Neural cell (in vitro differentiated cells): ENCODE results near the gene CKMT2. TPM values are rescaled to one million over a fixed set of nuclear protein-coding genes. Genes with fewer than 3 reads are reported as not detected.

Experiments
- H2AFZ ChIP-seq: fragments of 200-600, 300-800 bp; sonication (generic), shearing (Covaris generic); 2 replicates; pipeline ENCODE4 v1.6.0; 2014; ENCODE audit warnings: low read depth, mild to moderate bottlenecking, antibody characterized with exemption, low read length, moderate library complexity
- H3F3A ChIP-seq: fragments of 200-600 bp; shearing (Covaris generic); 2 replicates; pipeline ENCODE4 v1.6.1; 2016; ENCODE audit warnings: mild to moderate bottlenecking, moderate library complexity, mixed read lengths, antibody characterized with exemption, low read length; ENCODE audit not compliant: insufficient read depth, poor library complexity, severe bottlenecking
- H3K27ac ChIP-seq: fragments of 200-600, 300-800 bp; sonication (generic), shearing (Covaris generic); 2 replicates; pipeline ENCODE4 v1.5.1; 2014; ENCODE audit warnings: mild to moderate bottlenecking, low read length, moderate library complexity
- H3K27me3 ChIP-seq: fragments of 300-800, 200-600 bp; sonication (generic), shearing (Covaris generic); 2 replicates; pipeline ENCODE4 v1.6.0; 2014; ENCODE audit warnings: mild to moderate bottlenecking, low read depth, low read length, moderate library complexity; ENCODE audit not compliant: insufficient read depth
- H3K36me3 ChIP-seq: fragments of 300-800, 200-600 bp; sonication (generic), shearing (Covaris generic); 2 replicates; pipeline ENCODE4 v1.5.1; 2014; ENCODE audit warnings: mild to moderate bottlenecking, antibody characterized with exemption, low read length, moderate library complexity; ENCODE audit not compliant: insufficient read depth
- H3K4me2 ChIP-seq: fragments of 300-800, 200-600 bp; sonication (generic), shearing (Covaris generic); 2 replicates; pipeline ENCODE4 v1.6.0; 2014; ENCODE audit warnings: mild to moderate bottlenecking, low read length
- H3K4me3 ChIP-seq: fragments of 300-800, 200-600 bp; sonication (generic), shearing (Covaris generic); 2 replicates; pipeline ENCODE4 v1.5.1; 2014; ENCODE audit warnings: mild to moderate bottlenecking, low read length, moderate library complexity
- H3K79me2 ChIP-seq: fragments of 200-600 bp; shearing (Covaris generic); replicated peaks from 2 replicates; pipeline ENCODE4 v1.6.0; 2014; ENCODE audit warnings: mild to moderate bottlenecking, low read length, moderate library complexity; ENCODE audit not compliant: insufficient read depth
- H3K9ac ChIP-seq: fragments of 300-800, 200-600 bp; sonication (generic), shearing (Covaris generic); 2 replicates; pipeline ENCODE4 v1.6.1; 2016; ENCODE audit warnings: mild to moderate bottlenecking, low read length, mixed read lengths
- H3K9me2 ChIP-seq: fragments of 200-600 bp; shearing (Covaris generic); 2 replicates; pipeline ENCODE4 v1.6.1; 2016; ENCODE audit warnings: mild to moderate bottlenecking, low read length, mixed read lengths; ENCODE audit not compliant: insufficient read depth
- H3K9me3 ChIP-seq: fragments of 200-600, 300-800 bp; sonication (generic), shearing (Covaris generic); 2 replicates; pipeline ENCODE4 v1.6.1; 2016; ENCODE audit warnings: mild to moderate bottlenecking, mixed run types, low read length, moderate library complexity, mixed read lengths
- H4K20me1 ChIP-seq: fragments of 200-600 bp; shearing (Covaris generic); 2 replicates; pipeline ENCODE4 v1.6.1; 2016; ENCODE audit warnings: mild to moderate bottlenecking, mixed run types; ENCODE audit not compliant: insufficient read depth
- CTCF ChIP-seq: fragments of 450-650 bp; IDR thresholded peaks from 2 replicates; pipeline ENCODE4 v1.5.1; 2014; ENCODE audit warnings: antibody characterized with exemption, mild to moderate bottlenecking, moderate library complexity; ENCODE audit not compliant: poor library complexity, severe bottlenecking
- EP300 ChIP-seq: fragments of 450-650 bp; conservative IDR thresholded peaks from 2 replicates; pipeline ENCODE4 v1.6.1; 2014; ENCODE audit warnings: antibody characterized with exemption, mild to moderate bottlenecking, moderate library complexity; ENCODE audit not compliant: poor library complexity, severe bottlenecking
- EZH2 ChIP-seq: fragments of 200-600, 300-800 bp; shearing (Covaris generic), sonication (generic); IDR thresholded peaks from 2 replicates; pipeline ENCODE4 v1.6.1; 2014; ENCODE audit warnings: antibody characterized with exemption, low read length, borderline replicate concordance, mild to moderate bottlenecking; ENCODE audit not compliant: insufficient read depth, poor library complexity, severe bottlenecking
- MXI1 ChIP-seq: fragments of 450-650 bp; conservative IDR thresholded peaks from 2 replicates; pipeline ENCODE4 v1.6.1; 2014; ENCODE audit warnings: antibody characterized with exemption, mild to moderate bottlenecking; ENCODE audit not compliant: poor library complexity, severe bottlenecking
- POLR2AphosphoS5 ChIP-seq: IDR thresholded peaks from 2 replicates; pipeline ENCODE4 v1.6.1; 2012
- RAD21 ChIP-seq: fragments of 450-650 bp; conservative IDR thresholded peaks from 2 replicates; pipeline ENCODE4 v1.6.1; 2014; ENCODE audit warnings: antibody characterized with exemption, mild to moderate bottlenecking, moderate library complexity
- REST ChIP-seq: IDR thresholded peaks from 2 replicates; pipeline ENCODE4 v1.6.1; 2012; ENCODE audit warnings: borderline replicate concordance
- TAF1 ChIP-seq: IDR thresholded peaks from 2 replicates; pipeline ENCODE4 v1.6.1; 2012; ENCODE audit warnings: low read depth
- polyA plus RNA-seq: library from polyadenylated mRNA; depleted of rRNA; stranded (reverse); fragments of >200 nt; gene quantifications from 2 replicates; pipeline ENCODE4 v1.2.3, GENCODE V29; 2014

CKMT2 gene
- polyA plus RNA-seq, 1 donor from 2014 or later: not detected

GRCh38 chr5:81212211-81212751, 20.8 kb upstream of the CKMT2 start:
- Histone ChIP-seq H3K4me3 (no peak overlapping the region), H3K27me3 (no peaks in the 10 kb centered on the region), H3K9me2 (no peaks in the 10 kb centered on the region), H2AFZ (no peak overlapping the region), H3K9ac (no peak overlapping the region), H4K20me1 (no peaks in the 10 kb centered on the region), H3F3A (no peaks in the 10 kb centered on the region), H3K27ac (no peak overlapping the region), H3K4me2 (no peak overlapping the region), H3K36me3 (no peaks in the 10 kb centered on the region), H3K79me2 (no peaks in the 10 kb centered on the region), H3K9me3 (no peaks in the 10 kb centered on the region)
- no peak for TF ChIP-seq EZH2

DNA sequence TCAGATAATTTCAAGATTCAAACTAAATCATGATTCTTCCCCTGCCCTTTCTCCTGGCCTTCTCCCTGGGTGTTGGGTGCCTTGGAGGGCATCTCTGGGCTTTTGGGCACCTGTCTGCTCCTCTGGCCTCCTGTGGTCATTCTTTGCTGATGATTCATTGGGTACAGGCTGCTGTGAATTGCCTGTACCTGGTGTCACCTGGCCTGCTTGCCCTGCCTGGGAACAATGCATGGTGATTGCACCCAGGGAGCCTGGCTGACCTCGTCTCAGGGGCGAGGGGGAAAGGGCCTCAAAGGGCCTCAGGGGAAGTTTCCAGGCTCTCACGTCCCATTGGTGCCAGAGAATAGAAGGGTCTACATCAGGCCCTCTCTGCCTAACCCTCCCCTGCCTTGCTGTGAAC, 20.1 kb upstream of the CKMT2 start:
- H3K4me3 ChIP-seq: no peak overlapping the region
- H3K9me3 ChIP-seq: no peaks in the 10 kb centered on the region
- TF ChIP-seq EP300 (no peak), EZH2 (no peak), REST (no peak), TAF1 (no peak), CTCF (no peak), MXI1 (no peak), POLR2AphosphoS5 (no peak)
- no peak overlapping the region for H2AFZ ChIP-seq
- no peaks in the 10 kb centered on the region for H3K36me3 ChIP-seq
- no peak overlapping the region for H3K9ac ChIP-seq
- H3K4me2 ChIP-seq: no peak overlapping the region
- no peak overlapping the region for H3K27ac ChIP-seq
- no peaks in the 10 kb centered on the region for H3K9me2 ChIP-seq
- no peaks in the 10 kb centered on the region for H3K27me3 ChIP-seq
- H4K20me1 ChIP-seq: no peaks in the 10 kb centered on the region
- no peaks in the 10 kb centered on the region for H3K79me2 ChIP-seq
- H3F3A ChIP-seq: no peaks in the 10 kb centered on the region

DNA sequence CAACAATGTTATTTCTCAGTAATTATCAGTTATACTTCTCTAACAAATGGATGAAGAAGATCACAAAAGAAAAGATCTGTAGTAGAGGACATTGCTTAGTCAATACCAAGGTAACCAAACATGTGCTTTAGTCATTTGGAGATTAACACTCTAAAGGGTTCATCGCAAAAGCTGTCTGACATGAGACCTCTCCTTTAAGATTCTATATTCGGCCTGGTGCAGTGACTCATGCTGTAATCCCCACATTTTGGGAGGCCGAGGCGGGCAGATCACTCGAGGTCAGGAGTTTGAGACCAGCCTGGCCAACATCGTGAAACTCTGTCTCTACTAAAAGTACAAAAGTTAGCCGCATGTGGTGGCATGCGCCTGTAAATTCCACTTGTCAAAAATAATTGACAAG, 18.3 kb upstream of the CKMT2 start:
- Histone ChIP-seq H3K4me3 (no peak overlapping the region), H4K20me1 (no peaks in the 10 kb centered on the region), H3K4me2 (no peak overlapping the region), H3K9me2 (no peaks in the 10 kb centered on the region), H3K27ac (no peak overlapping the region), H3K79me2 (no peaks in the 10 kb centered on the region), H3K9me3 (no peaks in the 10 kb centered on the region), H3K9ac (no peak overlapping the region), H2AFZ (no peak overlapping the region), H3K36me3 (no peaks in the 10 kb centered on the region), H3K27me3 (no peaks in the 10 kb centered on the region), H3F3A (no peaks in the 10 kb centered on the region)
- TF ChIP-seq RAD21 (no peak), EP300 (no peak)
